ENCODE results near the gene DSCAML1.

DNA sequence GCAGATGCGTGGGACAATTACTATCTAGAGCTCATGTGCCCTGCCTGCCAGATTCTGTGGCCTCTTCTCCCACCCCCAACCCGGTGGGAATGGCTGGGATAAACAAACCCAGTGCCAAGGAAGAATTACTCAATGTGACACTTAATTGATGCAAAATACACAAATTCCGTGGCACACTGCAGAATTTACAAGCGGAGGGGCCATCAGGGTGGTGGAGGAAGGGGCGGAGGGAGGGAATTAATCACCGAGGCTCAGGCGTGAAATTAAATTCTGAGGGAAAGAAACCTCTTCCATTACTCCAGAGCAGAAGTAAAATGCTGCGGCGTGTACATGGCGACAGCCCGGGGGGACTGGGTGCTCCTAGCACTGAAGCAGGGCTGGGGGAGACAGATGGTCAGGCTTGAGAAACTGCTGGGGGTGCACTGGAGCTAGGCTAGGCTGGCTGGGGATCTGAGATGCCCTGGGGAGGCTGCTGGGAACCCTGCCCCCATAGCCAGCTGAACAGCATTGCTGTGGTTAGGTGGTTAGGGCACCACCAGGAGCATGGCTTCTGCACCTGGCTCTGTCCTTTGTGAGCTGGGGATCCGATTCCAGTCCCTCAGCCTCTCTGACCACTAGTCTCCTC is 268.8 kb downstream of the DSCAML1 start:
- TF ChIP-seq, protein P1, sequence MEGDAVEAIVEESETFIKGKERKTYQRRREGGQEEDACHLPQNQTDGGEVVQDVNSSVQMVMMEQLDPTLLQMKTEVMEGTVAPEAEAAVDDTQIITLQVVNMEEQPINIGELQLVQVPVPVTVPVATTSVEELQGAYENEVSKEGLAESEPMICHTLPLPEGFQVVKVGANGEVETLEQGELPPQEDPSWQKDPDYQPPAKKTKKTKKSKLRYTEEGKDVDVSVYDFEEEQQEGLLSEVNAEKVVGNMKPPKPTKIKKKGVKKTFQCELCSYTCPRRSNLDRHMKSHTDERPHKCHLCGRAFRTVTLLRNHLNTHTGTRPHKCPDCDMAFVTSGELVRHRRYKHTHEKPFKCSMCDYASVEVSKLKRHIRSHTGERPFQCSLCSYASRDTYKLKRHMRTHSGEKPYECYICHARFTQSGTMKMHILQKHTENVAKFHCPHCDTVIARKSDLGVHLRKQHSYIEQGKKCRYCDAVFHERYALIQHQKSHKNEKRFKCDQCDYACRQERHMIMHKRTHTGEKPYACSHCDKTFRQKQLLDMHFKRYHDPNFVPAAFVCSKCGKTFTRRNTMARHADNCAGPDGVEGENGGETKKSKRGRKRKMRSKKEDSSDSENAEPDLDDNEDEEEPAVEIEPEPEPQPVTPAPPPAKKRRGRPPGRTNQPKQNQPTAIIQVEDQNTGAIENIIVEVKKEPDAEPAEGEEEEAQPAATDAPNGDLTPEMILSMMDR (IDR thresholded peaks at IDR 0.05) = no peak
- no peak for TF ChIP-seq POLR2A (IDR thresholded peaks at IDR 0.05)
